A673 (cell line): Measurements from ENCODE around the gene RPTOR. TPM values are rescaled to one million over a fixed set of nuclear protein-coding genes. Genes with fewer than 3 reads are reported as not detected.

Source experiments
- BruUV-seq: library from RNA; stranded (reverse); fragments of 400-500 nt; replicated peaks from 2 replicates; lab custom pipeline; 2021; lab: Mats Ljungman, UMichigan
- CTCF ChIA-PET: fragments of 300-600 bp; sonication (Branson Sonifier 250); formaldehyde crosslinking; loops from one replicate; lab custom pipeline; 2022; ENCODE audit warnings: antibody characterized with exemption; lab: Charles Lee
- POLR2A ChIA-PET: fragments of 300-600 bp; sonication (Branson Sonifier 250); formaldehyde crosslinking; loops from one replicate; lab custom pipeline; 2022; ENCODE audit warnings: antibody characterized with exemption; ENCODE audit not compliant: low non-redundant PET; lab: Charles Lee
- DNase-seq: peaks from one replicate; pipeline ENCODE4 v3.0.0-alpha.2; 2015; ENCODE audit warnings: low spot score
- H3K27ac ChIP-seq: fragments of 200-600 bp; sonication (generic); 2 replicates; pipeline ENCODE4 v1.5.1; 2016; ENCODE audit warnings: mixed run types, low read depth, mild to moderate bottlenecking, mixed read lengths, antibody characterized with exemption, low read length; ENCODE audit not compliant: poor library complexity, severe bottlenecking
- H3K27me3 ChIP-seq: fragments of 200-600 bp; sonication (generic); replicated peaks from 2 replicates; pipeline ENCODE4 v1.6.1; 2017; ENCODE audit warnings: mixed run types, low read depth, mild to moderate bottlenecking, mixed read lengths, antibody characterized with exemption, low read length; ENCODE audit not compliant: insufficient read depth, poor library complexity
- H3K36me3 ChIP-seq: fragments of 200-600 bp; sonication (generic); 2 replicates; pipeline ENCODE4 v1.6.1; 2016; ENCODE audit warnings: mixed run types, mild to moderate bottlenecking, mixed read lengths, antibody characterized with exemption, low read length; ENCODE audit not compliant: insufficient read depth, poor library complexity, severe bottlenecking
- H3K4me1 ChIP-seq: fragments of 200-600 bp; sonication (generic); 2 replicates; pipeline ENCODE4 v1.6.1; 2017; ENCODE audit warnings: mixed run types, mild to moderate bottlenecking, mixed read lengths, antibody characterized with exemption, low read length; ENCODE audit not compliant: insufficient read depth, poor library complexity, severe bottlenecking
- H3K4me3 ChIP-seq: fragments of 200-600 bp; sonication (generic); 2 replicates; pipeline ENCODE4 v1.5.1; 2016; ENCODE audit warnings: low read depth, mixed run types, mild to moderate bottlenecking, mixed read lengths, low read length; ENCODE audit not compliant: poor library complexity, severe bottlenecking
- H3K9me3 ChIP-seq: fragments of 200-600 bp; sonication (generic); 2 replicates; pipeline ENCODE4 v1.6.1; 2016; ENCODE audit warnings: mixed run types, low read depth, mild to moderate bottlenecking, mixed read lengths, antibody characterized with exemption, low read length; ENCODE audit not compliant: poor library complexity, severe bottlenecking
- EZH2 ChIP-seq: fragments of 200-600 bp; sonication (generic); IDR thresholded peaks from 2 replicates; pipeline ENCODE4 v1.6.1; 2017; ENCODE audit warnings: borderline replicate concordance, low read depth, mild to moderate bottlenecking, mixed read lengths, antibody characterized with exemption, low read length; ENCODE audit not compliant: poor library complexity, severe bottlenecking
- intact Hi-C: fragments of 100-400 bp; cut with micrococcal nuclease; formaldehyde crosslinking; loops from one replicate; pipeline ENCODE4 v1.10.0; 2022; ENCODE audit not compliant: unreplicated experiment
- total RNA-seq: library from RNA; stranded (reverse); gene quantifications from 2 replicates; pipeline ENCODE4 v1.2.3, GENCODE V29; 2021
- TF ChIP-seq, protein P1 (sequence below): fragments of 300-800, 200-600 bp; sonication (generic); conservative IDR thresholded peaks from 2 replicates; pipeline ENCODE4 v1.5.1; 2017; ENCODE audit warnings: low read depth, mild to moderate bottlenecking, antibody characterized with exemption, low read length, moderate library complexity, mixed read lengths

RPTOR gene
- total RNA-seq, 1 experiment from 2014 or later: 55.2 TPM

- Histone ChIP-seq H3K27ac (no peak overlapping the region), H3K4me1 (no peaks in the 10 kb centered on the region), H3K27me3 (no peaks in the 10 kb centered on the region), H3K9me3 (no peaks in the 10 kb centered on the region), H3K36me3 (no peaks in the 10 kb centered on the region), H3K4me3 (no peak overlapping the region)
- CTCF ChIA-PET: no interaction called here
- intact Hi-C loops: no loop called here
- POLR2A ChIA-PET: no interaction called here
- TF ChIP-seq EZH2: no peak
- BruUV-seq: no TSS peak
- no peak for DNase-seq
These were observed 126.6 kb downstream of the RPTOR start for GRCh38 chr17:80671039-80671824.

DNA sequence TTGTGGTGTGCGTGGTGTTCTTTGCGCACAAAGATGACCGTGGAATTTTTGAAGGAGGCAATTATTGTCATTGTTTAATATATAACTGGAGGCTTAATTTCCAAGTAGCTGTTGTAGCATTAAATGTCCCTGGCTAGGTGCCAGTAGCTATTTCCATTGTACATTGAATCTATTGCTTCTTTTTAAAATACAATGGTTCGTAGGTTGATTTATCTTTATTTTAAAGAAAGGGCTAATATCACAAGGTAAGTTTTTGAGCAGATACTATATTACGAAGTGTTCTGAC is 127.1 kb downstream of the RPTOR start:
- ChIA-PET CTCF (no interaction called here), POLR2A (no interaction called here)
- Histone ChIP-seq H3K4me3 (no peak overlapping the region), H3K9me3 (no peaks in the 10 kb centered on the region), H3K27ac (no peak overlapping the region), H3K27me3 (no peaks in the 10 kb centered on the region), H3K36me3 (no peaks in the 10 kb centered on the region), H3K4me1 (no peaks in the 10 kb centered on the region)
- no peak for TF ChIP-seq EZH2
- TF ChIP-seq, protein P1, sequence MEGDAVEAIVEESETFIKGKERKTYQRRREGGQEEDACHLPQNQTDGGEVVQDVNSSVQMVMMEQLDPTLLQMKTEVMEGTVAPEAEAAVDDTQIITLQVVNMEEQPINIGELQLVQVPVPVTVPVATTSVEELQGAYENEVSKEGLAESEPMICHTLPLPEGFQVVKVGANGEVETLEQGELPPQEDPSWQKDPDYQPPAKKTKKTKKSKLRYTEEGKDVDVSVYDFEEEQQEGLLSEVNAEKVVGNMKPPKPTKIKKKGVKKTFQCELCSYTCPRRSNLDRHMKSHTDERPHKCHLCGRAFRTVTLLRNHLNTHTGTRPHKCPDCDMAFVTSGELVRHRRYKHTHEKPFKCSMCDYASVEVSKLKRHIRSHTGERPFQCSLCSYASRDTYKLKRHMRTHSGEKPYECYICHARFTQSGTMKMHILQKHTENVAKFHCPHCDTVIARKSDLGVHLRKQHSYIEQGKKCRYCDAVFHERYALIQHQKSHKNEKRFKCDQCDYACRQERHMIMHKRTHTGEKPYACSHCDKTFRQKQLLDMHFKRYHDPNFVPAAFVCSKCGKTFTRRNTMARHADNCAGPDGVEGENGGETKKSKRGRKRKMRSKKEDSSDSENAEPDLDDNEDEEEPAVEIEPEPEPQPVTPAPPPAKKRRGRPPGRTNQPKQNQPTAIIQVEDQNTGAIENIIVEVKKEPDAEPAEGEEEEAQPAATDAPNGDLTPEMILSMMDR: no peak
- intact Hi-C loops: no loop called here
- DNase-seq: no peak
- no TSS peak for BruUV-seq

- Histone ChIP-seq H3K4me1 (no peaks in the 10 kb centered on the region), H3K4me3 (no peak overlapping the region), H3K27ac (no peak overlapping the region), H3K27me3 (no peaks in the 10 kb centered on the region), H3K9me3 (no peaks in the 10 kb centered on the region), H3K36me3 (no peaks in the 10 kb centered on the region)
- DNase-seq: no peak
- CTCF ChIA-PET: no interaction called here
- POLR2A ChIA-PET: no interaction called here
- no TSS peak for BruUV-seq
- intact Hi-C loops: no loop called here
- TF ChIP-seq, protein P1: no peak
- no peak for TF ChIP-seq EZH2
These were observed 128.7 kb downstream of the RPTOR start for GRCh38 chr17:80673152-80673920.
